ENCODE results near the gene TMEM203.

The TMEM203 gene

DNA sequence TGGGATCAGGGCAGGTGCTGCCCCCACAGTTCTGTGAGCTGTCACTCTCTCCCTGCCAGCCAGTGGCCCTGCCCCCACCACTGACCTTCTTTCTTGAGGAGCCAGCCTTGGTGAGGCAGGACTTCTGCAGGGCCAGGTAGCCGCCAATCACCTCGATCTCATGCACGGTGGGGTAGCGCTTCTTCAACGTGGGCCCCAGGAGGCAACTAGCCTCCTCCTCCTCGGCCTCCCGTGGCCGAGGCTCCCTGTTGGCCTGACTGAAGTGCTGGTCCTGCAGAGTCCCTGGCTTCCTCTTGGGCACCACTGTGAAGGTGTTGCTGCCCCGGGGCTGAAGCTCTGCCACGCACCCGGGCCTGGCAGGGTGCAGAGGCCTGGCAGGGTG, 6.6 kb downstream of the TMEM203 start:
- peaks cover 15% of the 10 kb centered on the region for H3K4me1 Mint-ChIP-seq

DNA sequence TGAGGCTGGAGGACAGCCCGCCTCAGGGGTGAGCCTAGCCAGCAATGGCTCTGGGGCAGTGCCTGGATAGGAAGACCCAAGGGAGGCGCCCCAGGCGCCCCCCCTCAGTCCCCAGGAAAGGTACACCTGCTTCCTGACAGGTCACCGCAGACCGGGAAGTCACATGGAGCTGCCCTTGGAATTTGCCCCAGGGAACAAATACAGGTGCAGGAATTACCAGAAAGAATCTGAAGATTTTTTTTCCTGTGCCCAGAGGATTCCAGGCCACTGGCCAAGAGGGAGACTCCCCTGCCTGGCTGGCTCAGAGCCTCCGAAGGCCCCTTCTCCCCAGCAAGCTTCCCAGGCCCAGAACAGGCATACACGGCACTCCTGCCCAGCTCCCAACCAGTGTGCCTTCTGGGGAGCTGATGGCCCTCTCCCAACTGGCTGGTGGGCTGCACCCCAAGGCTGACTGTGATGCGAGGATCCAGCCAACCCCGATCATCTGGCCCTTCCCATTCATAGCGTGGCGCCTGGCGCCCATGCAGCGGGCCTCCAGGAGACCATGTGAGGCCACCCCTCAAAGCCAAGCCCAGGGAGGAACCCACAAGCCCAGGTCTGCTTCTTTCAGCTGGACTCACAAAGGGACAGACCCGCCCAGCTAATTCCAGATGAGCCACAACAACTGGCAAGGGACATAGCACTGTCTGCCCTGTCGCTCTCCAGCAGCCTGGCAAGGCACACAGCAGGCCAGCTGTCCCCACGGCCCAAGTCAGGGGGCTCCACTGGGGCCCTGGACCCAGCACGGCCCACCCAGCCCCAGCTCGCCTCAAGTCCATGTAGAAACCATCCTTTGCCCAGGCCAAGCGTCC, 7.2 kb downstream of the TMEM203 start:
- H3K4me3 Mint-ChIP-seq: peak overlapping the region; percentile 23
- no peak overlapping the region for H3K27ac Mint-ChIP-seq
- H3K9me3 Mint-ChIP-seq: no peaks in the 10 kb centered on the region
- H3K27me3 Mint-ChIP-seq: no peaks in the 10 kb centered on the region
- no peaks in the 10 kb centered on the region for H3K36me3 Mint-ChIP-seq
- peaks cover 14% of the 10 kb centered on the region for H3K4me1 Mint-ChIP-seq

More for the DNA sequence above, 6.6 kb downstream of the TMEM203 start:
- Mint-ChIP-seq H3K27ac (no peak overlapping the region), H3K27me3 (no peaks in the 10 kb centered on the region), H3K36me3 (no peaks in the 10 kb centered on the region), H3K9me3 (no peaks in the 10 kb centered on the region), H3K4me3 (no peak overlapping the region)

GRCh38 chr9:137195525-137196220, 9.8 kb downstream of the TMEM203 start:
- Mint-ChIP-seq H3K27me3 (no peaks in the 10 kb centered on the region), H3K4me1 (peaks cover 3% of the 10 kb centered on the region), H3K9me3 (no peaks in the 10 kb centered on the region), H3K4me3 (no peak overlapping the region), H3K27ac (no peak overlapping the region), H3K36me3 (no peaks in the 10 kb centered on the region)

DNA sequence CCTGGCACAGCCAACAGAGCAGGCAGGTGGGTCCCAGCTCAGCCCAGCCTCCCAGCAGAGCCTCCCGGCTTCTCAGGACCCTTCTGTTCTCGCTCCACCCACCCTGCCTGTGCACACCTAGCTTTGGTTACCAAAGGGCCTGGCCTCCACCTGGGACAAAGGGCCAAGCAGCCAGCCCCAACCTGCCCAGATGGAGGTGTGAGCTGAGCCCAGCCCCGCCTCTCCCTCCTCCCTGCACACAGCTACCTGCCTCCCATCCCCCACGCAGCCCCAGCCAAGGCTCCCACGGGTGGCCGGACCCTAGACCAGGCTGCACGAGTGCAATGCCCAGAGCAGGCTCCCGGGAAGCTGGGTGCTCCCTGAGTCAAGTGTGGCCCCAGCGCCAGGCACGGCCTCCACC, 10.5 kb downstream of the TMEM203 start:
- H3K4me3 Mint-ChIP-seq: no peak overlapping the region
- peaks cover 3% of the 10 kb centered on the region for H3K4me1 Mint-ChIP-seq
- no peaks in the 10 kb centered on the region for H3K9me3 Mint-ChIP-seq
- H3K27ac Mint-ChIP-seq: no peak overlapping the region
- H3K36me3 Mint-ChIP-seq: no peaks in the 10 kb centered on the region
- no peaks in the 10 kb centered on the region for H3K27me3 Mint-ChIP-seq

GRCh38 chr9:137194388-137194787, 11.1 kb downstream of the TMEM203 start:
- Mint-ChIP-seq H3K4me3 (no peak overlapping the region), H3K9me3 (no peaks in the 10 kb centered on the region), H3K27me3 (no peaks in the 10 kb centered on the region), H3K4me1 (peaks cover 4% of the 10 kb centered on the region), H3K27ac (no peak overlapping the region), H3K36me3 (no peaks in the 10 kb centered on the region)

DNA sequence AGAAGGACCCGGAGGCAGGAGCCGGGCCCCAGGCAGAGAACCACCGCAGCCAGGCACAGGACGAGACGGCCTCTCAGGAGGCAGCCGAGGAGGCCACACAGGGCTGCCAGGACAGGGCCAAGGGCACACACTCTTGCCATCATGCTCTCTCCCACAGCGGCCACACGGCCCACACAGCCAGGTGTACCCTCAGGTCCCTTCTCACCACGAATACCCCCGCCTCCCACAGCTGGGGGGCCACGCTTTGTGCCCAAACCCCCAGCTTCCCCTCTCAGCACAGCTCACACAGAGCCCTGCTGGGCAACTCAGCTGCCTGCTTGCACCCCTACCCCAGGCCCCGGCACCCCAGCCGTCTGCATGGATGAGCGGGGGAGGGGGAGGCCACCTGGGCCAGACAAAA, 11.7 kb downstream of the TMEM203 start:
- no peaks in the 10 kb centered on the region for H3K27me3 Mint-ChIP-seq
- H3K27ac Mint-ChIP-seq: no peak overlapping the region
- peaks cover 9% of the 10 kb centered on the region for H3K4me1 Mint-ChIP-seq
- no peaks in the 10 kb centered on the region for H3K9me3 Mint-ChIP-seq
- H3K36me3 Mint-ChIP-seq: no peaks in the 10 kb centered on the region
- no peak overlapping the region for H3K4me3 Mint-ChIP-seq

DNA sequence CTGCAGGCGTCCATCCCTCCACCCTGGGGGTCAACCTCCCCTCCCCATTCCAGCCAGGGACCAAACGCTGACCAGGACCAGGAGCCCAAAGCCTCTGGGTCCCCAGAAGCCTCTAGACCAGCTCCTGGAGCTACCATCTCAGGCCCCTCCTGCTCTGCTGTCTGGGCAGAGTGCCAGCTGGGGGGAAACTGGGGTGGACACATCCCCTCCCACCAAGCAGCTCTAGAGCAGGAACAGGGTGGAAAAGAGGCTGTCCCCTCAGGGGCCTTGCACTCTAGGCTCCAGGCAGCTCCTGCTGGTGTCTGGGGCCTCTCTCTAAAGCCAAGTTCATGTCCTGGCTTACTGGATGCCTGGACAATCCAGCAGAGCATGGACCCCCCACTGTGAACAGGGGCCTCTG, 12.6 kb downstream of the TMEM203 start:
- no peaks in the 10 kb centered on the region for H3K27me3 Mint-ChIP-seq
- H3K9me3 Mint-ChIP-seq: no peaks in the 10 kb centered on the region
- peaks cover 9% of the 10 kb centered on the region for H3K4me1 Mint-ChIP-seq
- H3K36me3 Mint-ChIP-seq: no peaks in the 10 kb centered on the region
- no peak overlapping the region for H3K27ac Mint-ChIP-seq
- no peak overlapping the region for H3K4me3 Mint-ChIP-seq

DNA sequence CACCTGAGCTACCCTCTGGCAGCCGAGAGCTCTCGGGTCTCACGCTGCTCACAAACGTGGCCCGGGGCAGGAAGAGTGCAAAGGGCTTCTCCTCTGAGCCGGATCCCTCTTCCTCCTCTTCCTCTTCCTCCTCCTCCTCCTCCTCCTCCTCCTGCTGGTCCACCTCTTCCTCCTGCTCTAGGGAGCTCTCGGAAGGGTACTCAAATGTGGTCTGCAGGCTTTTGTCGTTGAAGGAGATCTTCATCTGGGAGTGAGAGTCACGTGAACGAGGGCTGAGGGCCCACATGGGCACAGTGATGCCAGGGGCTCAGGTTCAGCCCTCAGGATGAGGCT, 13.0 kb downstream of the TMEM203 start:
- no peak overlapping the region for H3K4me3 Mint-ChIP-seq
- peak overlapping the region; percentile 72 for H3K27ac Mint-ChIP-seq
- H3K9me3 Mint-ChIP-seq: no peaks in the 10 kb centered on the region
- H3K36me3 Mint-ChIP-seq: no peaks in the 10 kb centered on the region
- H3K27me3 Mint-ChIP-seq: no peaks in the 10 kb centered on the region
- H3K4me1 Mint-ChIP-seq: peaks cover 12% of the 10 kb centered on the region

- H3K27ac Mint-ChIP-seq: no peak overlapping the region
- H3K36me3 Mint-ChIP-seq: no peaks in the 10 kb centered on the region
- peaks cover 17% of the 10 kb centered on the region for H3K4me1 Mint-ChIP-seq
- H3K27me3 Mint-ChIP-seq: no peaks in the 10 kb centered on the region
- H3K4me3 Mint-ChIP-seq: no peak overlapping the region
- H3K9me3 Mint-ChIP-seq: no peaks in the 10 kb centered on the region
These were observed 13.6 kb downstream of the TMEM203 start for GRCh38 chr9:137191691-137192447.

GRCh38 chr9:137191245-137191644, 14.2 kb downstream of the TMEM203 start:
- Mint-ChIP-seq H3K27ac (no peak overlapping the region), H3K36me3 (no peaks in the 10 kb centered on the region), H3K4me1 (peaks cover 24% of the 10 kb centered on the region), H3K9me3 (no peaks in the 10 kb centered on the region), H3K27me3 (no peaks in the 10 kb centered on the region), H3K4me3 (no peak overlapping the region)

DNA sequence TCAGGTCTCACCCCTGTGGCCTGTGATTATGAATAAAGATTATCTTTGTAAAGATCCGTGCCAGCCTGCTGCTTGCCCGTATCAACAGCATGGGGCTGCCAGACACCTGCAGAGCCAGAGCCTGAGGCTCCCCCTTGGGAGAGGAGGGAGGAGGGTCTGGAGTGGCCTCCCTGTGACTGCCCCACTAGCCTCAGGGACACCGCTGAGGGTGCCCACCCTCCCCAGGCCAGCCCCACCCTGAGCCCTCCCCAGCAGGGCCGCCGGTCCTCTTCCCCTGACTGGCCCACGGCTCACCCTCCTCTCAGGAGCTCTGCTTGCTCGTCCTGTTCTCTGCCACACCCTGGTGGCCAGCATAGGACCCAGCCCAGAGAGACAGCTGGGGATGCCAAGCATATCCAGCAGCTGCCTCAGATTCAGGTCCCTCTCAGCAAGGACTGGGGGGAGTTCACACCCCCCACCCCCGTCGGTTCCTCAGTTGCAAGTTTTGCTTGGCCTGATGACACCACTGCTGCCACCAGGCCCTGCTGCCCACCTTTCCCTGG, 15.1 kb downstream of the TMEM203 start:
- no peaks in the 10 kb centered on the region for H3K36me3 Mint-ChIP-seq
- peak overlapping the region; percentile 51 for H3K27ac Mint-ChIP-seq
- H3K4me3 Mint-ChIP-seq: peak overlapping the region; percentile 55
- no peaks in the 10 kb centered on the region for H3K9me3 Mint-ChIP-seq
- H3K27me3 Mint-ChIP-seq: no peaks in the 10 kb centered on the region
- H3K4me1 Mint-ChIP-seq: peaks cover 25% of the 10 kb centered on the region

GRCh38 chr9:137189297-137190295, 15.9 kb downstream of the TMEM203 start:
- H3K36me3 Mint-ChIP-seq: no peaks in the 10 kb centered on the region
- peaks cover 25% of the 10 kb centered on the region for H3K4me1 Mint-ChIP-seq
- H3K4me3 Mint-ChIP-seq: peak overlapping the region; percentile 89
- no peaks in the 10 kb centered on the region for H3K9me3 Mint-ChIP-seq
- no peaks in the 10 kb centered on the region for H3K27me3 Mint-ChIP-seq
- peak overlapping the region; percentile 87 for H3K27ac Mint-ChIP-seq

- no peaks in the 10 kb centered on the region for H3K27me3 Mint-ChIP-seq
- no peaks in the 10 kb centered on the region for H3K36me3 Mint-ChIP-seq
- H3K9me3 Mint-ChIP-seq: no peaks in the 10 kb centered on the region
- H3K27ac Mint-ChIP-seq: peak within 1 kb of the TSS; percentile 91
- H3K4me1 Mint-ChIP-seq: peaks cover 32% of the 10 kb centered on the region
- peak within 1 kb of the TSS; percentile 95 for H3K4me3 Mint-ChIP-seq
These were observed 16.8 kb downstream of the TMEM203 start, which contains the start of the genes ANAPC2 and SSNA1 for GRCh38 chr9:137188490-137189296. Gene ANAPC2 (minus strand): TSS chr9:137188560. CDS start chr9:137188532, 28 bp downstream. Gene SSNA1 (plus strand): TSS chr9:137188676. CDS start chr9:137188727, 51 bp downstream.

DNA sequence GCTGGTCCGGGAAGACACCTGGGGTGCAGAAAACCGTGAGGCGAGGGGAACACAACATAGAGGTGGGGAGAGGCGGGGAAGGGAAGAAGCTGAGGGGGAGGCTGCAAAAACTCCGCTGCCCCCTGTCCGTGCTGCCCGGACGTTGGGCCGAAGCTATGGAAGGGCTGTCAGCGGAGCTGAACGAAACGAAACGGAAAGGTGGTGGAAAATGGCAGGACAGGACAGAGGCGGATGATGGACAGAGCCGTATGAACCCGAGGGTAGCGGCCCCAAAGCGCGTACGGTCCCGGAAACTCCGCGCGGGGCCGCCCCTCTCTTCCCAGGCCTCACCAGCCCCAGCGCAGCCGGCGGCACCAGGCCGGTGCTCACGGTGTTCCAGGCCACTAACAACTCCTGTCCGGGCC, 17.4 kb downstream of the TMEM203 start:
- H3K9me3 Mint-ChIP-seq: no peaks in the 10 kb centered on the region
- H3K4me1 Mint-ChIP-seq: peaks cover 32% of the 10 kb centered on the region
- H3K4me3 Mint-ChIP-seq: peak overlapping the region; percentile 95
- H3K27ac Mint-ChIP-seq: peak overlapping the region; percentile 91
- H3K27me3 Mint-ChIP-seq: no peaks in the 10 kb centered on the region
- H3K36me3 Mint-ChIP-seq: no peaks in the 10 kb centered on the region
